NCI-H524 (cell line): ENCODE measurements around the gene LRRC3B.
"Not testable (repeated sequence)": the region's sequence is repeated elsewhere in the genome, so short reads cannot be mapped to it uniquely, and the experiment has no call there.

Experiments
- DNase-seq, 2 experiments: peaks; one replicate each; lab custom pipeline; 2025; lab: John Stamatoyannopoulos, UW

LRRC3B gene

GRCh38 chr3:26622621-26623418 is at the start of gene LRRC3B:
Gene LRRC3B (plus strand): TSS chr3:26622772. CDS start chr3:26709673, 86,901 bp downstream.
- peak; percentile 45 to 57 for DNase-seq

GRCh38 chr3:26574766-26575165 is 47.8 kb upstream of the LRRC3B start:
- peak in 1 of 2 experiments; percentile 37 for DNase-seq

- no peak for DNase-seq
Measured at GRCh38 chr3:26579116-26579515, 43.5 kb upstream of the LRRC3B start.

- DNase-seq, result peak; percentile 45 to 75
Measured at GRCh38 chr3:26587571-26587970, 35.0 kb upstream of the LRRC3B start.

GRCh38 chr3:26588931-26589330 is 33.6 kb upstream of the LRRC3B start:
- DNase-seq, result no peak

- no peak for DNase-seq
Measured at GRCh38 chr3:26589678-26590077, 32.9 kb upstream of the LRRC3B start.

DNA sequence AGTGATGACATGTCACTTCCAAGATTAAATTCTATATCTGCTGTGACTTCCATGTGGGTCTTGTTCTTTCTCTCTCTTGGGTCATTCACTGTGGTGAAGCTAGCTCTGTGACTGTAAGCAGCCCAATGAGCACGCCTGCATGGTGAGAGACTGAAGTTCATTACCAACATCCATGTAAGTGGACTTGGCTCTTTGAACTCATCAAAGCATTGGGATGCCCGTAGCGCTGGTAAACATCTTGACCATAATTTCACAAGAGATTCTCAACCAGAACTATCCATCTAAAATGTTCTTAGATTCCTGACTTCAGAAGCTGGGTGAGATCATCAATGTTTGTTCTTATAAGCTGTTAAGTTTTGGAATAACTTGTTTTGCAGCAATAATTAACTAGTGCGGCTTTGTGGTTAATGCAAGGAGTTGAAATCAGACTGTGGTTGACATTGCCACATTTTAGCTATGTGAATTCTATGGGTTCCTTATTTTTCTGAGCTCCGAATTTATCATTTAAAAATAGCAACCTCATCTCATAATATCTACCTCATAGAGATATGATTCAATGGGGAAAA is 31.6 kb upstream of the LRRC3B start:
- no peak for DNase-seq

DNA sequence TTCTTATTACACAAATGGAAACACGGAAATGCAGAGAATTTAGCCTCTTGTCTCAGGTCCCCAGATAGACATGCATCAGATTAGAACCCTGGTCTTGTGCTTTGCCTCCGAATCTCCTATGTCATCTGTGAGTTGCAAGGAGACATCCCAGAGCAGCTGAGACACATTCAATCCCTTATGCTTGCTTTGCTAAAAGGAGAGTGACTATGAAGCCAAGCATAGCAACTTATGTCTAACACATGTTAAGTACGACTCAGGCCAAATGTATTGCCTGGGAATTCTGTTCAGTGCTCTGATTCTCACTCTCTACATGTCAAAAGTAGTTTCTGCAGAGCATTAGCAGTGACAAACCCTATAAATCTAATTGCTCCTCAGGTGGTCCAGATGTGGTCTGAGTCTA is 30.6 kb upstream of the LRRC3B start:
- DNase-seq, result no peak

DNA sequence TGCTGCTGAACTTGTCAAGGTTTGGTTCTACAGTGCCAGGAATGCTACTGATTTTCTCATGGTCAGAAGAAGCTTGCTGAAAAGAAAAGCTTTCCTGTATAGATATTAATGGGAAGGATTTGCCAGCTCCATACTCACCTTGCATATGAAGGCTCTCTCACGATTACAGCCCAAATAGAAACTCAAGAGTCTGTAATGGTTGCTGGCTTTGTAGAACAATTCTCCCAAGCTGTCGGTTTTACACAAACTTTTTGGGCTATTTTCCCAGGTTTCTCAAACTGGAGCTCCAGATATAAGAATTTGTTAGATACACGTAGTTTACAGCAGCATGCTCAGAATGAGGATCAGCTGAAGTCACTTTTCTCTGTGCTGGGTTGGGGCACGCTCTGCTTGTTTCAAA is 30.1 kb upstream of the LRRC3B start:
- no peak for DNase-seq

- DNase-seq, result no peak
Measured at GRCh38 chr3:26596335-26596734, 26.2 kb upstream of the LRRC3B start.

GRCh38 chr3:26603311-26603710 is 19.3 kb upstream of the LRRC3B start:
- not testable (repeated sequence) for DNase-seq

GRCh38 chr3:26603771-26604170 is 18.8 kb upstream of the LRRC3B start:
- DNase-seq, result not testable (repeated sequence)

DNA sequence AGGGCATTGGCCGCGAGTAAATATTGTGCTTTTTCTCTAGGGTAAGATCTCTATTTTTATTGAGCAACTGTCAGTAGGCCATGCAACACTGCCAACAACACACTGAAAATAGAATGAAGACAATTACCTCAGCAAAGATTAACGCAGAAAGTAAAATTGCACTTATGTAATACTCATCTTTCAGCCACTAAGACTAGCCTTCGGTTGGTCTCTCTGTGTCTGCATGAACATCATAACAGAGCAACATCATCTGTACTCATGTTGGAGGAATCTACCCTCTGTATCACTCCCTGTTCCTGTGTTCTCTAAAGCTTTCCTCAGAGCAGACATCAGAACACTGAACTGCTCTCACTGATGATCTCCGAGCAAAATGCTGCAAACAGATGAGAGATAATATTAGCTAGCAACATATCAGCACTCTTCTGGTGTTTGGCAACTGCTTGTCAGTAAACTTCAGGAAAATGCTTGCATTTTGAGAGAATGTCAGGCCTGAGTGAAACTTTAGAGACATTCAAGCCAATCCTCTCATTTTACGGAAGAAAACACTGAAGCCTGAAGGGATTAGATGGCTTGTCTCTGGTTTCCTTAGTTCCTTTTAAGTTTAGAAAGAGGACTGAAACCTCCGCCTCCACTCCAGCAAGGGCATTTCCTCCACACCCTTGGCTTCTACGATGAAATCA is 8.4 kb upstream of the LRRC3B start:
- DNase-seq, result no peak

GRCh38 chr3:26621176-26621575 is 1.4 kb upstream of the LRRC3B start:
- DNase-seq, result no peak

- DNase-seq, result peak; percentile 6 to 52
Measured at GRCh38 chr3:26621906-26622620, 509 bp upstream of the LRRC3B start.

- DNase-seq, result peak; percentile 43 to 51
Measured at GRCh38 chr3:26623419-26624208, 1.0 kb downstream of the LRRC3B start.

- DNase-seq, result no peak
Measured at GRCh38 chr3:26624209-26624765, 1.7 kb downstream of the LRRC3B start.

DNA sequence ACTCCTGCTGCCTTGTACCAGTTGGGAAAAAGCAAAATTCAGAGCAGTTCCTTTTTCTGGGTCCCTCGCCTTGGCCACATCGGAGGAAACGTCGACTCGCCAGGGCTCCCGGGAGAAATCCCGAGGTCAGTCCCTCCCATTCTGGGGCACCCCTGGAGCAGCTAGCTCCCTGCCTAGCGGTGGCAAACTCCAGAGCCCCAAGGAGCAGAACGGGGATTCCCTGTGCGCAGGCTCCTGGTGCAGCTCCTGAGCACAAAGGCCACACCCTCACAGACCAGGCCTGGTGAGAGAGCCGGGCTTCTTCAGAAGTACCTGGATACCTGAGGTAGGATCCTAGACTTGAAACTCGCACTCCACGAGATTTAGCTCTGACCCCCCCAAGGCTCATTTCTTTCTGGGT is 2.6 kb downstream of the LRRC3B start:
- no peak for DNase-seq

- no peak for DNase-seq
Measured at GRCh38 chr3:26627080-26627479, 4.5 kb downstream of the LRRC3B start.

DNA sequence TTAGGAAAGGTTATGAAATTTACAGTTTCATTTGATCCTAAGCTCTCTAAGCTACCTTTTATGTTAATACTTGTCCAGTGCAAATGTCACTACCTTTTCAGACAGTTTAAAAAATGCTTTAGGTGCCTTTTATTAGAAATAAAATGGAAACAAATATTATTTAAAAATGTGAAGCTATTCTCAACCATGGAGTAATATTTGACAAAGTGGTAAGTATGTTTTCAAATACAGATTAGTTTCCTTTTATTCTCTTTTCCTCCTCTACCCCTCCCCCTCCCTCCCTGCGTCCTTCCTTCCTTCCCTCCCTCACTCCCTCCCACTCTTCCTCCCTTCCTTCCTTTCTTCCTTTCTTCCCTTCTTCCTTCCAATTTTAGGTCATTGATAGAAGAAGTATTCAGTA is 6.3 kb downstream of the LRRC3B start:
- DNase-seq, result no peak

- DNase-seq, result no peak
Measured at GRCh38 chr3:26630669-26631389, 8.3 kb downstream of the LRRC3B start.
